Mesodermal cell (in vitro differentiated cells): ENCODE measurements around the gene TEDC2.
"Not testable (repeated sequence)": the region's sequence is repeated elsewhere in the genome, so short reads cannot be mapped to it uniquely, and the experiment has no call there.

ENCODE experiments used
- H3K27ac ChIP-seq: 2 replicates; pipeline ENCODE4 v1.7.0; 2013; ENCODE audit warnings: mild to moderate bottlenecking, low read depth, low read length, moderate library complexity; ENCODE audit not compliant: severe bottlenecking
- H3K36me3 ChIP-seq: 2 replicates; pipeline ENCODE4 v1.7.1; 2013; ENCODE audit warnings: mild to moderate bottlenecking, low read length, moderate library complexity; ENCODE audit not compliant: control insufficient read depth, insufficient read depth
- H3K4me1 ChIP-seq: one replicate; pipeline ENCODE4 v1.7.1; 2013; ENCODE audit warnings: mild to moderate bottlenecking, low read length; ENCODE audit not compliant: insufficient read depth, control insufficient read depth, poor library complexity, severe bottlenecking
- H3K4me3 ChIP-seq: 2 replicates; pipeline ENCODE4 v1.7.0; 2013; ENCODE audit warnings: low read length, control low read depth, mild to moderate bottlenecking; ENCODE audit not compliant: insufficient read depth, poor library complexity, severe bottlenecking; ENCODE audit errors: extremely low read depth
- H3K9me3 ChIP-seq: 2 replicates; pipeline ENCODE4 v1.7.1; 2013; ENCODE audit warnings: mild to moderate bottlenecking, low read length, moderate library complexity; ENCODE audit not compliant: control insufficient read depth
- WGBS, 2 experiments: methylation state at CpG; one replicate each; pipeline ENCODE4 v1.1.5; 2013; ENCODE audit warnings: missing lambda C conversion rate in 2 of 2; ENCODE audit not compliant: insufficient coverage in 2 of 2; 5-methylcytosine and 5-hydroxymethylcytosine counted together

The TEDC2 gene

GRCh38 chr16:2428051-2428783, 31.7 kb upstream of the TEDC2 start:
- H3K27ac ChIP-seq, result peak overlapping the region; percentile 36
- peak overlapping the region; percentile 47 for H3K4me3 ChIP-seq
- no peaks in the 10 kb centered on the region for H3K9me3 ChIP-seq
- H3K36me3 ChIP-seq, result peaks cover 23% of the 10 kb centered on the region
- 30 to 34% methylated on average over 20 to 25 of the region's 28 CpGs for WGBS, 2 experiments
- H3K4me1 ChIP-seq, result no peaks in the 10 kb centered on the region

DNA sequence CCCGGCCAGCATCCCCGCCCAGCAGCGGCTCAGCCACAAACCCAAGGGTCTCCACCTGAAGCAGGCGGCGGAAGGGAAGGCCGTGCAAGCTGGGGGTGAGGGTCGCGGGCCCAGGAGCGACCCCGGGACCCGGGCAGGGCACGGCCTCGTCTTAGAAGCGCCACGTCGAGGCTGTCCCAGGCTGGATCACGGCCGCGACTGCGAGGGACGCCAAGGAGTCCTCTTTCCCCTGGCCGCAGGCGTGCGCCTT, 31.2 kb upstream of the TEDC2 start:
- peaks cover 28% of the 10 kb centered on the region for H3K36me3 ChIP-seq
- WGBS, 2 experiments, result 2 to 3% methylated on average over 19 to 23 of the region's 24 CpGs
- H3K4me1 ChIP-seq, result no peaks in the 10 kb centered on the region
- H3K9me3 ChIP-seq, result no peaks in the 10 kb centered on the region
- peak overlapping the region; percentile 47 for H3K4me3 ChIP-seq
- H3K27ac ChIP-seq, result peak overlapping the region; percentile 36

- Histone ChIP-seq H3K4me3 (peak within 1 kb of the TSS; percentile 93), H3K27ac (peak within 1 kb of the TSS; percentile 36)
- 0% methylated on average over 58 to 98 of the region's 103 CpGs for WGBS, 2 experiments
Observed at GRCh38 chr16:2429034-2429770, 30.7 kb upstream of the TEDC2 start, which contains the start of gene CCNF. Gene CCNF (plus strand): TSS chr16:2429447. CDS start chr16:2429482, 35 bp downstream.

GRCh38 chr16:2429771-2430663, 29.9 kb upstream of the TEDC2 start:
- Histone ChIP-seq H3K27ac (peak overlapping the region; percentile 16), H3K9me3 (no peaks in the 10 kb centered on the region)
- 8% methylated on average over 45 of the region's 46 CpGs for WGBS, 2 experiments

More at GRCh38 chr16:2429034-2429770, 30.7 kb upstream of the TEDC2 start, which contains the start of gene CCNF:
- Histone ChIP-seq H3K9me3 (no peaks in the 10 kb centered on the region), H3K4me1 (no peaks in the 10 kb centered on the region), H3K36me3 (peaks cover 31% of the 10 kb centered on the region)

DNA sequence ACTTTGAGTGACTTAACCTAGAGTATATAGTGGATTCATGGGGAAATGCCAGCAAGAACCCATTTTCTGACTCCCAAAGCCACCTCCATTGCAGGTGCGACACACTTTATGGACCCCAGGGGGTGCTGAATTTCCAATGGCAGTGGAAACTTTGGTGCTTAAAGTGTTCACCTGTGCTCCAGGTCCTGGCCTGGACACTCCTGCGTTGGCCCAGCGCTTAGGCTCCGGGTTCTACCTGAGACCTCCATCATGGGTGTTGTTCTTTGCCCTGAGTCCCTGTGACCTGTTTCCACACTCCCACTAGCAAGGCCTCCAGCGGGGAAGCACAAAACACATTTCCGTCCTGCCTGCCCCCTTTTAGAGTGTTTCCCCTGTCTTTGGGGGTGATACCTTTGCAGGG, 27.6 kb upstream of the TEDC2 start:
- no peaks in the 10 kb centered on the region for H3K9me3 ChIP-seq
- peaks cover 57% of the 10 kb centered on the region for H3K36me3 ChIP-seq
- H3K27ac ChIP-seq, result no peak overlapping the region
- H3K4me3 ChIP-seq, result no peak overlapping the region
- no peaks in the 10 kb centered on the region for H3K4me1 ChIP-seq
- WGBS, 2 experiments, result 92 to 94% methylated on average over 6 of the region's 6 CpGs

More at GRCh38 chr16:2429771-2430663, 29.9 kb upstream of the TEDC2 start:
- peaks cover 38% of the 10 kb centered on the region for H3K36me3 ChIP-seq
- H3K4me1 ChIP-seq, result no peaks in the 10 kb centered on the region
- peak overlapping the region; percentile 93 for H3K4me3 ChIP-seq

DNA sequence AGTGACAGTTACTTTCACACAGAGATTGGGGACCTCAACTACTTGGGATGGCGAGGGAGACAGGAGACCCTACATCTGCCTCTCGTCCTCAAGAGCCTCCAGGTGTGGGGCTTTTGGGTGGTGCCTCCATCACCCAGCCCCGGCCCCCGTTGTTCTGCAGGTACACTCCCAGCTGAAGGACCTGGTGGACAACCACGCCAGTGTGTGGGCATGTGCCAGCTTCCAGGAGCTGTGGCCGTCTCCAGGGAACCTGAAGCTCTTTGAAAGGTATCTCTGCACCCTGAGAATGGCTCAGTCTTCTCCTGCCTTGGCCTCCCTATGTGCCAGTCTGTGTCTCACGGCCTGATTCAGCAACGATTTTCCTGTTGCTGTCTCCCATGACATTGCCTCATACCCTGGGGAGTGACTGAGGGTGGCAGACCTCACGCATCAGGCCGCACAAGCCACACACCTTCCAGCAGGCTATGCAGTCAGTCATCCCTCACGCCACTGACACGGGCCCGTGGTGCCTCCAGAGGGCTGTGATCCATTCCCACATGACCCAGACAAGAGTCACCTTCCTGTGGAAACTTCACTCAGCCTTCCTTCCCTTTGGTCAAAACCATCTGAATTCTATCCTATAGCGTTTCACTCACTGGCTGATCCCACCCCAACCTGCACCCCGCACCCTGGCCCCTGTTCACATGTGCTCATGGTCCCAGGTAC, 27.0 kb upstream of the TEDC2 start:
- 96 to 99% methylated on average over 13 to 14 of the region's 15 CpGs for WGBS, 2 experiments
- H3K4me1 ChIP-seq, result no peaks in the 10 kb centered on the region
- no peak overlapping the region for H3K27ac ChIP-seq
- H3K9me3 ChIP-seq, result no peaks in the 10 kb centered on the region
- no peak overlapping the region for H3K4me3 ChIP-seq
- H3K36me3 ChIP-seq, result peaks cover 62% of the 10 kb centered on the region

- not testable (repeated sequence) for H3K27ac ChIP-seq, H3K4me3 ChIP-seq, H3K4me1 ChIP-seq, H3K9me3 ChIP-seq
- H3K36me3 ChIP-seq, result peaks cover 84% of the 10 kb centered on the region
- 78 to 80% methylated on average over 1 to 2 of the region's 4 CpGs for WGBS, 2 experiments
Observed at GRCh38 chr16:2435236-2435635, 24.7 kb upstream of the TEDC2 start.

- WGBS, 2 experiments, result 89 to 99% methylated on average over 9 of the region's 9 CpGs
- H3K9me3 ChIP-seq, result no peaks in the 10 kb centered on the region
- no peaks in the 10 kb centered on the region for H3K4me1 ChIP-seq
- no peak overlapping the region for H3K27ac ChIP-seq
- no peak overlapping the region for H3K4me3 ChIP-seq
- H3K36me3 ChIP-seq, result peaks cover 87% of the 10 kb centered on the region
Observed at GRCh38 chr16:2436110-2436509, 23.8 kb upstream of the TEDC2 start.

DNA sequence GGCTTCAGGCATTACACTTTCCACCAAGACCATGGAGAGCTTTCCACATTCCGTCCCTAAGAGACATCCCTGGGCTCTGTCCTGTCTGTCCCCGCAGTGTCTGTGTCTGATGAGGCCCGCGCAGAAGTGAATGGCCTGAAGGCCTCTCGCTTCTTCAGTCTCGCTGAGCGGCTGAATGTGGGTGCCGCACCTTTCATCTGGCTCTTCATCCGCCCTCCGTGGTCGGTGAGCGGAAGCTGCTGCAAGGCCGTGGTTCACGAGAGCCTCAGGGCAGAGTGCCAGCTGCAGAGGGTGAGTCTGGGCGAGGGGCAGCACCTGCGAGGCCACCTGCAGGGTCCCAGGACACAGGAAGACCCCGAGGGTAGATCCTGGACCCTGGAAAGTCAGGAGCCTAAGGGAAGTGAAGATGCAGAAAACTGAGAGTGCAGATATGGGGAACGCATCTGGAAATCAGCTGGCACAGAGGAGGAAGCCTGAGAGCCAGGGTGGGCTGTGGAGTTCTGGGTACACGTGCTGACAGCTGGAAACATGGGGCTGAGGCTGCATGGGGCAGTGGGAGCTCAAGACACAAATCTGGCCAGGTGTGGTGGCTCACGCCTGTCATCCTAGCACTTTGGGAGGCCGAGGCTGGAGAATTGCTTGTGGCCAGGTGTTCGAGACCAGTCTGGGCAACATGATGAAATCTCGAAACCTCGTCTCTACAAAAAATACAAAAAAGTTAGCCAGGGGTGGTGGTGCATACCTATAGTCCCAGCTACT, 22.7 kb upstream of the TEDC2 start:
- no peak overlapping the region for H3K27ac ChIP-seq
- H3K4me3 ChIP-seq, result no peak overlapping the region
- 96 to 98% methylated on average over 24 of the region's 24 CpGs for WGBS, 2 experiments
- peaks cover 79% of the 10 kb centered on the region for H3K36me3 ChIP-seq
- H3K4me1 ChIP-seq, result no peaks in the 10 kb centered on the region
- H3K9me3 ChIP-seq, result no peaks in the 10 kb centered on the region
